Epithelial cell of proximal tubule (primary cell): ENCODE measurements around the gene CCL8. TPM values are rescaled to one million over a fixed set of nuclear protein-coding genes. Genes with fewer than 3 reads are reported as not detected.
"Not testable (repeated sequence)": the region's sequence is repeated elsewhere in the genome, so short reads cannot be mapped to it uniquely, and the experiment has no call there.

Source experiments
- DNase-seq: peaks from one replicate; pipeline ENCODE4 v3.0.0-alpha.2; 2011; ENCODE audit warnings: low read depth
- H3K4me3 ChIP-seq: 2 replicates; pipeline ENCODE4 v1.5.1; 2011; ENCODE audit warnings: low read depth, mild to moderate bottlenecking, low read length
- CTCF ChIP-seq: conservative IDR thresholded peaks from 2 replicates; pipeline ENCODE4 v1.5.1; 2012; ENCODE audit warnings: low read depth, mild to moderate bottlenecking, low read length
- total RNA-seq: library from RNA; depleted of rRNA; stranded (reverse); fragments of >200 nt; gene quantifications from 2 replicates; pipeline ENCODE4 v1.2.3, GENCODE V29; 2015

Gene CCL8
- total RNA-seq, 1 donor from 2014 or later = not detected

- no peak for TF ChIP-seq CTCF
- no peak for DNase-seq
- no peak overlapping the region for H3K4me3 ChIP-seq
Observed at GRCh38 chr17:34311291-34311690, 7.9 kb upstream of the CCL8 start.

GRCh38 chr17:34312080-34312479, 7.2 kb upstream of the CCL8 start:
- no peak for TF ChIP-seq CTCF
- DNase-seq = no peak
- no peak overlapping the region for H3K4me3 ChIP-seq

DNA sequence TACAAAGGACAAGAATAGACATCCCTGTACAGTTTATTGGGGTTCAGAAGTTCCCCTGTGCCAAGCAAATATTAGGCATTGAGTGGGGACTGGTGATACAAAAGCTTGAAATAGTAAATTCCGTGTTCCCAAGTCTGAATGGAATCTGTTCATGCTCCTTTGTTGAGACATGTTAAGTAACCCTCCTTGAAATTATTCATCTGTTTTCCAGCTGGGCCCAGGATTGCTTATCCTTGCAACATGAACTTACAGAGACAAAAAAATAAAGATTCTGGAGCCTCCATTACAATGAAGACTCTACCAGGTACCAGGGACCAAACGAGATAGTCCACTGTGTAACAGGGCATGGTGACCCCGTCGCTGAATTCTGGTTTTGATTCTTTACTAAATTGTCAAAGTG, 6.1 kb upstream of the CCL8 start:
- no peak overlapping the region for H3K4me3 ChIP-seq
- TF ChIP-seq CTCF = no peak
- DNase-seq = no peak

DNA sequence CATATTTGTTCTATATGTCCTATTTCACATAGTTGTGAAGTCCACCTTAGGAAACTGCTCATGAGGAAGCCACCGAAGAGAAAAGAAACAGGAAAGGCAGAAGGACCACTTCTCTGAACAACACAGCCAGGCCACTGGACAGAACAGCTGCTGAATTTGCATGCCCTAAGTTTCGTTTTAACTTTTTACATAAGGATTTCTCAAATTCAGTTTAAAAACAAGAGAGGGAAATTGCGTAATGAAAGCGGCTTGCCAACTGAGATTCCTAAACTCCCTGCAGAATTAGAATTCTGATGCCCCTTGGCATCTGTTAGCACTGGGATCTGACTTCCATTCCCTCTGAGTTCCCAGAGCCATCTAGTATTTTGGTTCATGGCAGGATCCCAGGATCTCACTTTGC, 5.0 kb upstream of the CCL8 start:
- DNase-seq = no peak
- no peak overlapping the region for H3K4me3 ChIP-seq
- TF ChIP-seq CTCF = no peak

- peak; percentile 5 for TF ChIP-seq CTCF
- no peak for DNase-seq
Observed at GRCh38 chr17:34318474-34318873, 761 bp upstream of the CCL8 start.

DNA sequence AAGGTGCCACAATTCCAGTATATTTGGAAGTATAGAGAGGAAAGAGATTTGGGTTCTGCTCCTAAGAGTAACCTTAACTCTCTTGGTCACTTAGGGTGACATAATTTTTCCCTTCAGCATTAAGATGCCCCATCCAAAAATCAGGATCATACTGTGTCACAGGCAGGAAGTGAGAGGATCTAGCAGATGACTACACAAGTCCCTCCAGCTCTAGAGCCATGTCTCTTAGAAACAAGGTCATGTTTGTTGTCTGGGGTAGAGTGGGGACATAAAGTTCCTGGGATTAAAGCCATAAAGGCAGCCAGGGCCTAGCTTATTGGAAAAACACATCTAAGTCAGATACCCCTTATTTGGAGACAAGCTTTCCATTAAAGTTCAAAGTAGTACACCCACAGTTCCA, 2.7 kb downstream of the CCL8 start:
- H3K4me3 ChIP-seq = no peak overlapping the region
- TF ChIP-seq CTCF = no peak
- DNase-seq = no peak

More at GRCh38 chr17:34318474-34318873, 761 bp upstream of the CCL8 start:
- H3K4me3 ChIP-seq = no peak overlapping the region

GRCh38 chr17:34327580-34327979, 8.3 kb downstream of the CCL8 start:
- not testable (repeated sequence) for H3K4me3 ChIP-seq, DNase-seq

- TF ChIP-seq CTCF = no peak
- no peak overlapping the region for H3K4me3 ChIP-seq
- DNase-seq = no peak
Observed at GRCh38 chr17:34337701-34338100, 18.5 kb downstream of the CCL8 start.
